ENCODE results near the gene OR8K1.

The OR8K1 gene

GRCh38 chr11:56345739-56346138 lies at the start of gene OR8K1:
Gene OR8K1 (plus strand): TSS chr11:56346039. CDS start chr11:56346039, 0 bp downstream.
- H3K4me3 ChIP-seq (ENCODE audit: low read depth, low read length), result no peak within 1 kb of the TSS
- no peaks in the 10 kb centered on the region for H3K36me3 ChIP-seq

GRCh38 chr11:56296898-56297297 lies 48.9 kb upstream of the OR8K1 start:
- Histone ChIP-seq H3K4me3 (ENCODE audit: low read depth, low read length) (no peak overlapping the region), H3K27ac (no peak overlapping the region), H3K27me3 (ENCODE audit: insufficient read depth, low read depth, severe bottlenecking) (peaks cover 44% of the 10 kb centered on the region), H3K36me3 (no peaks in the 10 kb centered on the region), H3K9me3 (ENCODE audit: severe bottlenecking) (no peaks in the 10 kb centered on the region)
- TF ChIP-seq CTCF (IDR thresholded peaks at IDR 0.05; ENCODE audit: low read depth, low read length), result no peak
- no peak for DNase-seq

More at GRCh38 chr11:56345739-56346138, at the start of gene OR8K1:
- Histone ChIP-seq H3K27me3 (ENCODE audit: insufficient read depth, low read depth, severe bottlenecking) (peaks cover 20% of the 10 kb centered on the region), H3K9me3 (ENCODE audit: severe bottlenecking) (no peaks in the 10 kb centered on the region), H3K27ac (no peak within 1 kb of the TSS)
- TF ChIP-seq CTCF (IDR thresholded peaks at IDR 0.05; ENCODE audit: low read depth, low read length), result no peak
- no peak for DNase-seq

- H3K4me3 ChIP-seq (ENCODE audit: low read depth, low read length), result no peak overlapping the region
- H3K36me3 ChIP-seq, result no peaks in the 10 kb centered on the region
- H3K27ac ChIP-seq, result no peak overlapping the region
- TF ChIP-seq CTCF (IDR thresholded peaks at IDR 0.05; ENCODE audit: low read depth, low read length), result no peak
- peaks cover 14% of the 10 kb centered on the region for H3K27me3 ChIP-seq (ENCODE audit: insufficient read depth, low read depth, severe bottlenecking)
- no peaks in the 10 kb centered on the region for H3K9me3 ChIP-seq (ENCODE audit: severe bottlenecking)
- no peak for DNase-seq
Measured at GRCh38 chr11:56307836-56308235, 38.0 kb upstream of the OR8K1 start.

GRCh38 chr11:56314844-56315243 lies 31.0 kb upstream of the OR8K1 start, which contains the start of gene OR8K3:
Gene OR8K3 (plus strand): TSS chr11:56315144. CDS start chr11:56318307, 3,163 bp downstream.
- peaks cover 26% of the 10 kb centered on the region for H3K27me3 ChIP-seq (ENCODE audit: insufficient read depth, low read depth, severe bottlenecking)
- no peak for DNase-seq
- no peak for TF ChIP-seq CTCF (IDR thresholded peaks at IDR 0.05; ENCODE audit: low read depth, low read length)
- H3K36me3 ChIP-seq, result no peaks in the 10 kb centered on the region
- no peak within 1 kb of the TSS for H3K27ac ChIP-seq
- no peaks in the 10 kb centered on the region for H3K9me3 ChIP-seq (ENCODE audit: severe bottlenecking)
- no peak within 1 kb of the TSS for H3K4me3 ChIP-seq (ENCODE audit: low read depth, low read length)

GRCh38 chr11:56331861-56332491 lies 13.9 kb upstream of the OR8K1 start:
- Histone ChIP-seq H3K9me3 (ENCODE audit: severe bottlenecking) (no peaks in the 10 kb centered on the region), H3K27ac (no peak overlapping the region), H3K27me3 (ENCODE audit: insufficient read depth, low read depth, severe bottlenecking) (peaks cover 32% of the 10 kb centered on the region), H3K36me3 (no peaks in the 10 kb centered on the region), H3K4me3 (ENCODE audit: low read depth, low read length) (no peak overlapping the region)
- no peak for DNase-seq
- TF ChIP-seq CTCF (IDR thresholded peaks at IDR 0.05; ENCODE audit: low read depth, low read length), result no peak

- no peak for TF ChIP-seq CTCF (IDR thresholded peaks at IDR 0.05; ENCODE audit: low read depth, low read length)
Measured at GRCh38 chr11:56333156-56333555, 12.7 kb upstream of the OR8K1 start.

More at GRCh38 chr11:56333156-56333555, 12.7 kb upstream of the OR8K1 start:
- H3K4me3 ChIP-seq (ENCODE audit: low read depth, low read length), result no peak overlapping the region
- H3K9me3 ChIP-seq (ENCODE audit: severe bottlenecking), result no peaks in the 10 kb centered on the region
- peaks cover 28% of the 10 kb centered on the region for H3K27me3 ChIP-seq (ENCODE audit: insufficient read depth, low read depth, severe bottlenecking)
- no peak for DNase-seq
- no peak overlapping the region for H3K27ac ChIP-seq
- no peaks in the 10 kb centered on the region for H3K36me3 ChIP-seq

All from WERI-Rb-1 (cell line).